Activated T-cell treated with anti-CD3 and anti-CD28 coated beads, Interleukin-2, amount 50 U/mL, for 4 hours (primary cell): ENCODE data around the gene IL6R. TPM values are rescaled to one million over a fixed set of nuclear protein-coding genes. Genes with fewer than 3 reads are reported as not detected.
"Not testable (repeated sequence)": the region's sequence is repeated elsewhere in the genome, so short reads cannot be mapped to it uniquely, and the experiment has no call there.

Source experiments
- ATAC-seq, 2 donors: fragments of 200-7000 bp; cut with Tn5 transposase; one replicate each; pipeline ENCODE4 v1.10.0; 2021
- DNase-seq: peaks from one replicate; pipeline ENCODE4 v3.0.0-alpha.2; 2020
- H3K27me3 Mint-ChIP-seq: one replicate; pipeline ENCODE4 v1.8.0; 2021; ENCODE audit warnings: low read depth, mixed read lengths
- H3K36me3 Mint-ChIP-seq: one replicate; pipeline ENCODE4 v1.8.0; 2022; ENCODE audit warnings: mixed read lengths; ENCODE audit not compliant: insufficient read depth
- H3K4me1 Mint-ChIP-seq: one replicate; pipeline ENCODE4 v1.8.0; 2021; ENCODE audit warnings: low read depth, mixed read lengths
- H3K4me3 Mint-ChIP-seq: one replicate; pipeline ENCODE4 v1.8.0; 2021; ENCODE audit warnings: mild to moderate bottlenecking, moderate library complexity, mixed read lengths
- H3K9me3 Mint-ChIP-seq: one replicate; pipeline ENCODE4 v1.8.0; 2021; ENCODE audit warnings: mixed read lengths
- total RNA-seq, 3 donors: library from RNA; stranded (reverse); gene quantifications; one replicate each; pipeline ENCODE4 v1.2.1, GENCODE V29; 2021

IL6R gene
- total RNA-seq, 3 donors from 2014 or later = 20.7 to 28.7 (median 24.1) TPM

- no peaks in the 10 kb centered on the region for H3K27me3 Mint-ChIP-seq
- peaks cover 7% of the 10 kb centered on the region for H3K36me3 Mint-ChIP-seq
- H3K9me3 Mint-ChIP-seq = no peaks in the 10 kb centered on the region
- H3K4me1 Mint-ChIP-seq = peaks cover 70% of the 10 kb centered on the region
- H3K4me3 Mint-ChIP-seq = no peak overlapping the region
- DNase-seq (no peak), ATAC-seq (no peak)
These were observed 11.6 kb downstream of the IL6R start for GRCh38 chr1:154416471-154417337.

GRCh38 chr1:154417338-154417608 is 12.1 kb downstream of the IL6R start:
- Mint-ChIP-seq H3K27me3 (no peaks in the 10 kb centered on the region), H3K4me3 (no peak overlapping the region), H3K4me1 (peaks cover 72% of the 10 kb centered on the region), H3K9me3 (no peaks in the 10 kb centered on the region), H3K36me3 (peaks cover 7% of the 10 kb centered on the region)
- ATAC-seq (no peak), DNase-seq (no peak)

- H3K36me3 Mint-ChIP-seq = peaks cover 7% of the 10 kb centered on the region
- DNase-seq (peak; percentile 33), ATAC-seq (peak; percentile 50 to 53)
- H3K4me3 Mint-ChIP-seq = peak overlapping the region; percentile 65
- no peaks in the 10 kb centered on the region for H3K27me3 Mint-ChIP-seq
- peaks cover 81% of the 10 kb centered on the region for H3K4me1 Mint-ChIP-seq
- H3K9me3 Mint-ChIP-seq = no peaks in the 10 kb centered on the region
These were observed 13.1 kb downstream of the IL6R start for GRCh38 chr1:154418062-154418921.

GRCh38 chr1:154418923-154419619 is 13.9 kb downstream of the IL6R start:
- DNase-seq (no peak), ATAC-seq (no peak)
- peak overlapping the region; percentile 65 for H3K4me3 Mint-ChIP-seq
- H3K4me1 Mint-ChIP-seq = peaks cover 81% of the 10 kb centered on the region
- peaks cover 7% of the 10 kb centered on the region for H3K36me3 Mint-ChIP-seq
- no peaks in the 10 kb centered on the region for H3K27me3 Mint-ChIP-seq
- H3K9me3 Mint-ChIP-seq = no peaks in the 10 kb centered on the region

- H3K4me3 Mint-ChIP-seq = peak overlapping the region; percentile 50
- H3K9me3 Mint-ChIP-seq = no peaks in the 10 kb centered on the region
- peaks cover 83% of the 10 kb centered on the region for H3K4me1 Mint-ChIP-seq
- DNase-seq (peak; percentile 52), ATAC-seq (peak; percentile 62 to 69)
- H3K36me3 Mint-ChIP-seq = peaks cover 2% of the 10 kb centered on the region
- H3K27me3 Mint-ChIP-seq = no peaks in the 10 kb centered on the region
These were observed 14.8 kb downstream of the IL6R start for GRCh38 chr1:154419620-154420571.

GRCh38 chr1:154420961-154421924 is 16.1 kb downstream of the IL6R start:
- Mint-ChIP-seq H3K36me3 (no peaks in the 10 kb centered on the region), H3K27me3 (no peaks in the 10 kb centered on the region), H3K4me1 (peaks cover 87% of the 10 kb centered on the region), H3K9me3 (no peaks in the 10 kb centered on the region), H3K4me3 (no peak overlapping the region)
- no peak for ATAC-seq
- DNase-seq = no peak

- H3K4me1 Mint-ChIP-seq = peaks cover 84% of the 10 kb centered on the region
- not testable (repeated sequence) for H3K27me3 Mint-ChIP-seq, DNase-seq, H3K4me3 Mint-ChIP-seq, H3K9me3 Mint-ChIP-seq, ATAC-seq, H3K36me3 Mint-ChIP-seq
These were observed 16.9 kb downstream of the IL6R start for GRCh38 chr1:154422049-154422448.

GRCh38 chr1:154422521-154422920 is 17.4 kb downstream of the IL6R start:
- DNase-seq = no peak
- Mint-ChIP-seq H3K4me1 (peaks cover 84% of the 10 kb centered on the region), H3K27me3 (no peaks in the 10 kb centered on the region), H3K36me3 (no peaks in the 10 kb centered on the region), H3K4me3 (no peak overlapping the region), H3K9me3 (no peaks in the 10 kb centered on the region)
- ATAC-seq = no peak

- H3K27me3 Mint-ChIP-seq = no peaks in the 10 kb centered on the region
- ATAC-seq = peak; percentile 66 to 72
- H3K4me3 Mint-ChIP-seq = no peak overlapping the region
- H3K9me3 Mint-ChIP-seq = no peaks in the 10 kb centered on the region
- peaks cover 2% of the 10 kb centered on the region for H3K36me3 Mint-ChIP-seq
- peak; percentile 47 for DNase-seq
- peaks cover 81% of the 10 kb centered on the region for H3K4me1 Mint-ChIP-seq
These were observed 18.3 kb downstream of the IL6R start for GRCh38 chr1:154423304-154423987.

GRCh38 chr1:154423988-154424326 is 18.8 kb downstream of the IL6R start:
- peaks cover 78% of the 10 kb centered on the region for H3K4me1 Mint-ChIP-seq
- peaks cover 5% of the 10 kb centered on the region for H3K36me3 Mint-ChIP-seq
- no peak overlapping the region for H3K4me3 Mint-ChIP-seq
- ATAC-seq (no peak), DNase-seq (no peak)
- no peaks in the 10 kb centered on the region for H3K9me3 Mint-ChIP-seq
- no peaks in the 10 kb centered on the region for H3K27me3 Mint-ChIP-seq

GRCh38 chr1:154425172-154425571 is 20.0 kb downstream of the IL6R start:
- no peak for DNase-seq
- peaks cover 72% of the 10 kb centered on the region for H3K4me1 Mint-ChIP-seq
- no peaks in the 10 kb centered on the region for H3K27me3 Mint-ChIP-seq
- H3K9me3 Mint-ChIP-seq = no peaks in the 10 kb centered on the region
- no peak overlapping the region for H3K4me3 Mint-ChIP-seq
- H3K36me3 Mint-ChIP-seq = peaks cover 5% of the 10 kb centered on the region
- no peak for ATAC-seq
